ENCODE data around the gene RARRES1.

GRCh38 chr3:158762701-158763100 is 30.4 kb upstream of the RARRES1 start:
- TF ChIP-seq CTCF (IDR thresholded peaks at IDR 0.05), result no peak
- TF ChIP-seq POLR2AphosphoS5 (IDR thresholded peaks at IDR 0.05), result no peak

Data from breast epithelium (tissue), 3 donors.